ENCODE results near the gene LRRK1.

The LRRK1 gene

GRCh38 chr15:101006931-101007691 lies 88.0 kb downstream of the LRRK1 start:
- DNase-seq (ENCODE audit: low read depth in 2 of 2): peak; percentile 40 to 41

GRCh38 chr15:101008158-101009139 lies 89.3 kb downstream of the LRRK1 start:
- DNase-seq (ENCODE audit: low read depth in 2 of 2): peak; percentile 63 to 72

GRCh38 chr15:101009176-101009575 lies 90.0 kb downstream of the LRRK1 start:
- DNase-seq (ENCODE audit: low read depth in 2 of 2): no peak

GRCh38 chr15:101010781-101011180 lies 91.6 kb downstream of the LRRK1 start:
- DNase-seq (ENCODE audit: low read depth in 2 of 2): no peak

GRCh38 chr15:101012326-101013200 lies 93.4 kb downstream of the LRRK1 start:
- no peak for DNase-seq (ENCODE audit: low read depth in 2 of 2)

- no peak for DNase-seq (ENCODE audit: low read depth in 2 of 2)
These were observed 94.0 kb downstream of the LRRK1 start for GRCh38 chr15:101013201-101013550.

- DNase-seq (ENCODE audit: low read depth in 2 of 2): no peak
These were observed 94.9 kb downstream of the LRRK1 start for GRCh38 chr15:101013769-101014675.

- DNase-seq (ENCODE audit: low read depth in 2 of 2): peak; percentile 46 to 48
These were observed 96.0 kb downstream of the LRRK1 start for GRCh38 chr15:101014921-101015841.

GRCh38 chr15:101016581-101016980 lies 97.4 kb downstream of the LRRK1 start:
- no peak for DNase-seq (ENCODE audit: low read depth in 2 of 2)

- no peak for DNase-seq (ENCODE audit: low read depth in 2 of 2)
These were observed 98.1 kb downstream of the LRRK1 start for GRCh38 chr15:101017093-101017754.

- DNase-seq (ENCODE audit: low read depth in 2 of 2): no peak
These were observed 98.9 kb downstream of the LRRK1 start for GRCh38 chr15:101018016-101018415.

GRCh38 chr15:101018450-101018849 lies 99.3 kb downstream of the LRRK1 start:
- DNase-seq (ENCODE audit: low read depth in 2 of 2): no peak

GRCh38 chr15:101019366-101019896 lies 100.3 kb downstream of the LRRK1 start:
- DNase-seq (ENCODE audit: low read depth in 2 of 2): no peak

- no peak for DNase-seq (ENCODE audit: low read depth in 2 of 2)
These were observed 101.3 kb downstream of the LRRK1 start for GRCh38 chr15:101020451-101020850.

- no peak for DNase-seq (ENCODE audit: low read depth in 2 of 2)
These were observed 101.8 kb downstream of the LRRK1 start for GRCh38 chr15:101020945-101021344.

- DNase-seq (ENCODE audit: low read depth in 2 of 2): no peak
These were observed 103.1 kb downstream of the LRRK1 start for GRCh38 chr15:101022306-101022705.

- no peak for DNase-seq (ENCODE audit: low read depth in 2 of 2)
These were observed 103.7 kb downstream of the LRRK1 start for GRCh38 chr15:101022876-101023275.

- no peak for DNase-seq (ENCODE audit: low read depth in 2 of 2)
These were observed 104.4 kb downstream of the LRRK1 start for GRCh38 chr15:101023501-101024072.

Data from stimulated activated CD8-positive, alpha-beta memory T cell treated with anti-CD3 and anti-CD28 coated beads, Interleukin-7, amount 100 ng/mL, for 4 hours (primary cell).